ENCODE data around the gene HELZ.

The HELZ gene

GRCh38 chr17:67218385-67218950, 26.5 kb downstream of the HELZ start:
- DNase-seq = no peak
- Mint-ChIP-seq H3K4me3 (no peak overlapping the region), H3K27ac (no peak overlapping the region), H3K36me3 (ENCODE audit: low read depth) (peaks cover 18% of the 10 kb centered on the region), H3K4me1 (peaks cover 5% of the 10 kb centered on the region), H3K27me3 (ENCODE audit: low read depth, poor library complexity) (no peaks in the 10 kb centered on the region), H3K9me3 (no peaks in the 10 kb centered on the region)
- TF ChIP-seq CTCF (IDR thresholded peaks at IDR 0.05) = no peak

GRCh38 chr17:67217446-67217845, 27.6 kb downstream of the HELZ start:
- no peak overlapping the region for H3K27ac Mint-ChIP-seq
- no peak for TF ChIP-seq CTCF (IDR thresholded peaks at IDR 0.05)
- no peaks in the 10 kb centered on the region for H3K9me3 Mint-ChIP-seq
- peaks cover 5% of the 10 kb centered on the region for H3K4me1 Mint-ChIP-seq
- peaks cover 13% of the 10 kb centered on the region for H3K36me3 Mint-ChIP-seq (ENCODE audit: low read depth)
- no peak overlapping the region for H3K4me3 Mint-ChIP-seq
- no peak for DNase-seq
- no peaks in the 10 kb centered on the region for H3K27me3 Mint-ChIP-seq (ENCODE audit: low read depth, poor library complexity)

GRCh38 chr17:67216578-67217320, 28.2 kb downstream of the HELZ start:
- Mint-ChIP-seq H3K4me1 (peaks cover 5% of the 10 kb centered on the region), H3K9me3 (no peaks in the 10 kb centered on the region), H3K36me3 (ENCODE audit: low read depth) (peaks cover 9% of the 10 kb centered on the region), H3K4me3 (no peak overlapping the region), H3K27me3 (ENCODE audit: low read depth, poor library complexity) (no peaks in the 10 kb centered on the region), H3K27ac (no peak overlapping the region)
- no peak for DNase-seq
- TF ChIP-seq CTCF (IDR thresholded peaks at IDR 0.05) = no peak

- peaks cover 13% of the 10 kb centered on the region for H3K36me3 Mint-ChIP-seq (ENCODE audit: low read depth)
- H3K27me3 Mint-ChIP-seq (ENCODE audit: low read depth, poor library complexity) = no peaks in the 10 kb centered on the region
- TF ChIP-seq CTCF (IDR thresholded peaks at IDR 0.05) = no peak
- no peak for DNase-seq
- H3K9me3 Mint-ChIP-seq = no peaks in the 10 kb centered on the region
- H3K4me3 Mint-ChIP-seq = no peak overlapping the region
- peaks cover under 1% of the 10 kb centered on the region for H3K4me1 Mint-ChIP-seq
- no peak overlapping the region for H3K27ac Mint-ChIP-seq
Observed at GRCh38 chr17:67215991-67216421, 29.0 kb downstream of the HELZ start.

- no peak overlapping the region for H3K27ac Mint-ChIP-seq
Observed at GRCh38 chr17:67212714-67213417, 32.1 kb downstream of the HELZ start.

More at GRCh38 chr17:67212714-67213417, 32.1 kb downstream of the HELZ start:
- no peaks in the 10 kb centered on the region for H3K9me3 Mint-ChIP-seq
- no peak for TF ChIP-seq CTCF (IDR thresholded peaks at IDR 0.05)
- peaks cover 30% of the 10 kb centered on the region for H3K36me3 Mint-ChIP-seq (ENCODE audit: low read depth)
- H3K4me3 Mint-ChIP-seq = no peak overlapping the region
- no peaks in the 10 kb centered on the region for H3K27me3 Mint-ChIP-seq (ENCODE audit: low read depth, poor library complexity)
- no peaks in the 10 kb centered on the region for H3K4me1 Mint-ChIP-seq
- no peak for DNase-seq
